HG03575 (cell line): Measurements from ENCODE around the gene FBXO44.

ENCODE experiments used
- ATAC-seq: cut with Tn5 transposase; IDR thresholded peaks from one replicate; pipeline ENCODE4 v1.9.1; 2021; ENCODE audit not compliant: unreplicated experiment, insufficient number of reproducible peaks, low FRiP score; ENCODE audit errors: extremely low read depth

The FBXO44 gene

DNA sequence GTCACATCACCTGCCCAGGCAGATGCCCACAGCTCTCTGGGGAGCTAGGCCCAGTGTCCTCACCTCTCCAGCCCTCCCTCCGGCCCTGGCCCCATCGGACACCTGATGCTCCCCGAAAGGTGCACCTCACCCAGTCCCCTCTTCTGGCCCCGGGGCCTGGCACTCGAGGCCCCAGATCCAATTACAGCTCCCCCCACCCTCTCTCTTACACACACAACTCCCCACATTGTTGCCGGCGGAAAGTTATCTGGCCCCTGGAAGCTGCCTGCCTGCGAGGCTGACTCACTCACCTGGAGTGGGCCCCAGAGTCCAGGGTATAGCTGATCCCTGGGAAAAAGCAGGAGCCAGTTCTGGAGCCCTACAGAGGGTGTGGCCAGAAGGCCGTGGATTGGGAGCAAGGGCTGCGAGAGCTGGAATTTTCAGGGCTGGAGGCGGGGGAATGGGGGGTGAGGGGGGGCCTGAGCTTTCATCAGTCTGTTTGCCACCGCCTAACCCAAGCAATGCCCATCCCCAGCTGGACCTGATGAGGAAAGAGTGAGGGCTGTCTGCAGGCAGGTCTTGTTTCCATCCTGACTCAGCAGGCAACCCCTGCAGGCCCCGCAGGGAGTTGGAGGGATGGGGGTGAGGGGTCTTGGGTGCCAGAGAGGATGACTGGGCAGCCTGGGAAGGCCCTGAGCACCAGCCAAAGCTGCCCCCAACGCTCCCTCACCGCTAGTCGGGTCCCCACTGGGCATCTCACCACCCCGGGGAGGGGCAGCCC lies 1.4 kb upstream of the FBXO44 start:
- no peak for ATAC-seq

DNA sequence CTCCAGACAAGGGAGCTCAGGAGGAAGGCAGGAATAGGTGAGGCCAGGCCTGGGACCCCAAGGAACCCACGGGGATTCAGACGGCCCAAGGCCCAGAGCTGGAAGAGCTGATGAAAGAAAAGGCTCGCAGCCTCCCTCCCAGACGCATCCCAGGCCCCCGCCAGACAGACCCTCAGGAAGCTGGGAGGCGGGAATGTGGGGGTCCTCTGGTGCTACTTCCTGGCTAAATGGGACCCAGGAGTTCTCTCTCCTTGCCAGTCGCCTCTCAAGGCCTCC lies 878 bp upstream of the FBXO44 start:
- ATAC-seq: no peak

- no peak for ATAC-seq
These were observed 497 bp downstream of the FBXO44 start for GRCh38 chr1:11654939-11655808.

- no peak for ATAC-seq
These were observed 3.0 kb downstream of the FBXO44 start for GRCh38 chr1:11657654-11658053.

- no peak for ATAC-seq
These were observed 3.9 kb downstream of the FBXO44 start for GRCh38 chr1:11658542-11658941.

GRCh38 chr1:11659748-11660147 lies 5.1 kb downstream of the FBXO44 start:
- ATAC-seq: no peak

DNA sequence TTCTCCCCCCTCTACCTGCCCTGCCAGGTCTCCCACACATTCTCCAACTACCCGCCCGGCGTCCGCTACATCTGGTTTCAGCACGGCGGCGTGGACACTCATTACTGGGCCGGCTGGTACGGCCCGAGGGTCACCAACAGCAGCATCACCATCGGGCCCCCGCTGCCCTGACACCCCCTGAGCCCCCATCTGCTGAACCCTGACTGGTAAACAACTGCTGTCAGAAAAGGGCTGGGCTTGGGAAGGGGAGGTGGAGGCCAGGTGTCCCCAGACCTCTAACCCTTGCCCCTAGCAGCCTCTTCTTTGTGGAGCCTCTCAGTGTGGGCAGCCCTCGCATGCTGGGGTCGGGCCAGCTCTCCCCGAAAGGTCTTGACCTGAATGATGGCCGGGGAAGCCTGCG lies 6.4 kb downstream of the FBXO44 start:
- ATAC-seq: no peak

GRCh38 chr1:11664336-11665065 lies 9.8 kb downstream of the FBXO44 start:
- no peak for ATAC-seq

DNA sequence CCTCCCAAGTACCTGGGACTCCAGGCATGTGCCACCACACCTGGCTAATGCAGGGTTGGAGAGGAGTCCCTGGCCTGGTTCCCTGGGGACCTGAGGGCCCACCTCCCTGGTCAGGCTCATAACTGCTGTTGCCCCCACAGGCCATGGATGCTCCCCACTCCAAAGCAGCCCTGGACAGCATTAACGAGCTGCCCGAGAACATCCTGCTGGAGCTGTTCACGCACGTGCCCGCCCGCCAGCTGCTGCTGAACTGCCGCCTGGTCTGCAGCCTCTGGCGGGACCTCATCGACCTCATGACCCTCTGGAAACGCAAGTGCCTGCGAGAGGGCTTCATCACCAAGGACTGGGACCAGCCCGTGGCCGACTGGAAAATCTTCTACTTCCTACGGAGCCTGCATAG lies 13.8 kb downstream of the FBXO44 start:
- ATAC-seq: no peak

GRCh38 chr1:11670747-11671146 lies 16.1 kb downstream of the FBXO44 start:
- ATAC-seq: no peak

DNA sequence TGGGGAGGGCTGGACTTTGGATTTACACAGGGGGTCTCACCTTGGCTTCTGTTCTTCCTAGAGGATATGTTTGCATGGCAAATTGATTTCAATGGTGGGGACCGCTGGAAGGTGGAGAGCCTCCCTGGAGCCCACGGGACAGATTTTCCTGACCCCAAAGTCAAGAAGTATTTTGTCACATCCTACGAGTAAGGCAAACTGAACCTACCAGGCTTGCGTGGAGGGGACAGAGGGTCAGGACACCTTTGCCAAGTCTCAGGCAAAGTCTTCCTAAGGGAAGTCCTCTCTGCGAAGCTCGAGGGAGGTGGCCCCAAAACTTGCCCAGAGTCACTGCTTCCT lies 16.5 kb downstream of the FBXO44 start:
- ATAC-seq: no peak

DNA sequence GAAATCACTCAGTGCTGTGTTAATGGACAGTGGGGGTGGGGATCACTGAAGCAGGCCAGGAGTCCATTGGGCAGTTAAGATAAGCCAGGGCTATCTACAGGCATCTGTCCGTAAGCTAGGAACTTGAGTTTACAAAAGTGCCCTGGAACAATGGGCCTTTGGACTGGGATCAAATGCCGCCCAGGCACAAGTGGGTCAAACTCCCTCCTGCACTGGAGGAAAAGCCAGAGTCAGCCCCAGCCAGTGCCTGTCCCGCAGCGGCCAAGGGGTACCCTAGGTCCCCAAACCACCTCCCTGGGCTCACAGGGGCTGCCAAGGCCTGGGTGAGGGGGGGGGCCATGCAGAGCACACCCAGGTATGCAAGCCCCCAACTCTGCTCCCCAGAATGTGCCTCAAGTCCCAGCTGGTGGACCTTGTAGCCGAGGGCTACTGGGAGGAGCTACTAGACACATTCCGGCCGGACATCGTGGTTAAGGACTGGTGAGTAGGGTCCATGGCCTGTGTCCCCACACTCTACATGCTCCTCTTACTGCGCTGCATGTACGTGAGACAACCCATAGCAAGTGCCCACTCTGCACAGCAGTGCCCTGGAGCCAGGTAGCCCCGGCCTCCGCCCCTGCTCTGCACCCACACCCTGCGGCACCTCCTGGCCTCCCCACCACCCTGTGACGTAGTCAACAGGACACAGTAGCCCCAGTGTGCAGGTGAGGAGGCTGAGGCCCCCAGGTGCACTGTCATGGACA lies 17.0 kb downstream of the FBXO44 start:
- no peak for ATAC-seq

GRCh38 chr1:11673089-11673769 lies 18.6 kb downstream of the FBXO44 start:
- ATAC-seq: no peak

DNA sequence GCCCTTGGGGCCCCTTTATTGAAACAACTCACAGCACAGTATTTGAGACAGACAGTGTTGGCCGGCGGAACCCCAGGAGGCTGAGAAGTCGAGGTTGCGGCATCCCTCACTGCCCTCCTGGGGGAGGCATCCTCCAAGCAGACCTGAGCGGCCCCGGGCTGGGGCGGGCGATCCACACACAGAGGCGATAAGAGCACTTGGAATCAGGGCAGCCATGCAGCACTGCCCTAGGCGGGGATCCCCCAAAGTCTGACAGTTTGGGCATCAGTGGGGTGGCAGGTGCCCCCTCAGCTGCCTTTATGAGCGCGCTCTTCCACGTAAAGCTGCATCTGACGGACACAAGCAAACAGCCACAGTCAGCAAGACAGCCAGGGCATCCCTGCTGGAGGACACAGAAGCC lies 19.8 kb downstream of the FBXO44 start:
- no peak for ATAC-seq

- no peak for ATAC-seq
These were observed 20.6 kb downstream of the FBXO44 start for GRCh38 chr1:11675325-11675724.

DNA sequence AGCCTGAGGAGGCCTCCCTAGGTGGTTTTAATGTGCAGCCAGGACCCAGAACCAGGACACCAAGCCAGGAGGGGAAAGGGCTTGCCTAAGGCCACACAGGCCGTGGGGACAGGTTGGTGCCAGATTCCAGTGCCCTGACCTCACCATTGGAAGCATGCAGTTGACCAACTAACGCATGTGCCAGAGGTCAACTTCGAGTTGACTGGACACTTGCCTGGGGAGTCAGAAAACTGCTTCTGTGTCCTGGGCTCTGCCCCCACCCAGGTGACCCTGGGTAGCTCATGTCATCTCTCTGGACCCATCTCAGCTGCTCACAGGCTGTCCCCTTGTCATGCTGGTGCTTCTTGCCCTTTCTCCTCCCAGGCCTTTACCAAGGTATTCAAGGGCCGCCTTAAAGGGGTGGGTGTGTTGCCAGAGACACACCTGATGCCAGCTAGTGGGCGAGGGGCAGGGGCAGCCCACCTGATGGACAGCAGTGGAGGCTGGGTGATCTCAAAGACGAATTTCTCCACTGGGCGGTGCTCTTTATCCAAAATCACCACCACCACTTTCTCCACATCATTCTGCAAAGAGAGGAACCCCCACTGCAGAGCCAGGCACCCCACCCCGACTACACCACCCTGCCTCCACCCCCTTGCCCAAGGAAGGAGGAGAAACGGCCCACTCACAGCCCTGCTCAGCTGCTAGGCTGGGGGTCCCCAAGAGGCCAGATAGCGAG lies 21.9 kb downstream of the FBXO44 start:
- ATAC-seq: no peak

DNA sequence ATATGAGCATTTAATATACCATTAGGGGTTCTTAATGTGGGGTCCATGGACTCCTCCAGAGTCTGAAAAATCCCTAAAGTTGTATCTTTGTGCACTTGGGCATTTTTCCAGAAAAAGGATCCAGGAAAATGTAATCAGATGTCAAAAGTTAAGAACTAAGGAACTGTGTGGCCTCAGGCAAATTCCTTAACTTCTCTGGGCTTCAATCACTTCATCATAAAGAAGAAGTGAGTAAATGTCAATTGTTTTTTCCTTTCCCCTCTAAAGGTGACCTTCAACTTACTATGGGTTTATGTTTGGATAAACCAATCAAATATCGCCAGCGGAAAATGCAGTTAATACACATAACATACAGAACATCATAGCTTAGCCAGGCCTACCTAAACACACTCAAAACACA lies 23.8 kb downstream of the FBXO44 start:
- no peak for ATAC-seq

DNA sequence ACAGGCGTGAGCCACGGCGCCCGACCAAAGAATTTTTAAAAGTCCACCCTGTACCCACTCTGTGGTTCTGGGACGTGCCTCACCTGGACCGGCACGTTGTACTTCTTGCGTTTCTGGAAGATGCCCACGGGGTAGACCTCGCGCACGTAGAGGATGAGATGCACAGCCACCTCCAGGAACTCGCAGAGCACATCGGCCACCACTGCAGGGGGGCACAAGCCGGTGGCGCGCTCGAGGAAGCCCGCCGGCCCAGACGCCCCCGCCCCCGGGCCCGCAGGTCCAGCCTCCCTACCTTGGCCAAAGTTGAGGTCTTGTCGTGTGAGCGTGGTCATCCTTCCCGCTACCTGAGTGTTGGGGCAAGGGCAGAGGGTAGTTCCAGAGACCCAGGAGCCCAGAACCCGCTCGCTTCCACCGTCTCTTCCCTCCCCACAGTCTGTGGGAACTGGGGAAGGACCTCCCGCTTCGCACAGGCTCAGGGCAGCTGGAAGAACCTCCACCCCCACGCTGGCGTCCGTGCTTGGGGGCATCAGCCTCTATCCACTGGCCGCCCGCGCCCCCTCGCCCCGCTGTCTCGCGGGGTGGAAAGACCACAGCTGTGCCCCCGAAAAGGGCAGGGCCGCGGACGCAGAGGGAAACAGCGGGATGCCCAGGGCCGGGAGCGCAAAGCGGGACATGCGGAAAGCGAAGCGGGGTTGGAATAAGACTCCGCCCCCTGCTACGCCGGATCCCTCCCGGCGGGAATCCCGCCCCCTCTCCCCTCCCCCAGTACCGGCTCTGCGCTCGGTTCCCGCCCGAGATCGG lies 25.8 kb downstream of the FBXO44 start:
- ATAC-seq: no peak
